Measurements from ENCODE around the gene CST3.
"Not testable (repeated sequence)": the region's sequence is repeated elsewhere in the genome, so short reads cannot be mapped to it uniquely, and the experiment has no call there.

DNA sequence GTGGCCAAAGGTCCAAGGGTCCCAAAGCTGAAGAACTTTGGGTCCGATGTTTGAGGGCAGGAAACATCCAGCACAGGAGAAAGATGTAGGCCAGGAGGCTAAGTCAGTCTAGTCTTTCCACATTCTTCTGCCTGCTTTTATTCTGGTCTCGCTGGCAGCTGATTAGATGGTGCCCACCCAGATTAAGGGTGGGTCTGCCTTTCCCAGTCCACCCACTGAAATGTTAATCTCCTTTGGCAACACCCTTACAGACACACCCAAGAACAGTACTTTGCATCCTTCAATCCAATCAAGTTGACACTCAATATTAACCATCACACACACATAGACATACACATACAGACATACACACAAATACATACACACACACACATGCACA lies 21.8 kb upstream of the CST3 start:
- TF ChIP-seq POLR2A, EP300, POLR2AphosphoS5 (IDR thresholded peaks at IDR 0.05): not testable (repeated sequence)
- TF ChIP-seq, protein P1, sequence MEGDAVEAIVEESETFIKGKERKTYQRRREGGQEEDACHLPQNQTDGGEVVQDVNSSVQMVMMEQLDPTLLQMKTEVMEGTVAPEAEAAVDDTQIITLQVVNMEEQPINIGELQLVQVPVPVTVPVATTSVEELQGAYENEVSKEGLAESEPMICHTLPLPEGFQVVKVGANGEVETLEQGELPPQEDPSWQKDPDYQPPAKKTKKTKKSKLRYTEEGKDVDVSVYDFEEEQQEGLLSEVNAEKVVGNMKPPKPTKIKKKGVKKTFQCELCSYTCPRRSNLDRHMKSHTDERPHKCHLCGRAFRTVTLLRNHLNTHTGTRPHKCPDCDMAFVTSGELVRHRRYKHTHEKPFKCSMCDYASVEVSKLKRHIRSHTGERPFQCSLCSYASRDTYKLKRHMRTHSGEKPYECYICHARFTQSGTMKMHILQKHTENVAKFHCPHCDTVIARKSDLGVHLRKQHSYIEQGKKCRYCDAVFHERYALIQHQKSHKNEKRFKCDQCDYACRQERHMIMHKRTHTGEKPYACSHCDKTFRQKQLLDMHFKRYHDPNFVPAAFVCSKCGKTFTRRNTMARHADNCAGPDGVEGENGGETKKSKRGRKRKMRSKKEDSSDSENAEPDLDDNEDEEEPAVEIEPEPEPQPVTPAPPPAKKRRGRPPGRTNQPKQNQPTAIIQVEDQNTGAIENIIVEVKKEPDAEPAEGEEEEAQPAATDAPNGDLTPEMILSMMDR (IDR thresholded peaks at IDR 0.05) = not testable (repeated sequence)
